HepG2 (cell line): ENCODE measurements around the gene UAP1L1. TPM values are rescaled to one million over a fixed set of nuclear protein-coding genes. Genes with fewer than 3 reads are reported as not detected.

Experiments
- AFF4 ChIP-seq: sonication (generic); formaldehyde crosslinking; IDR thresholded peaks from 2 replicates; pipeline ENCODE4 v1.4.0; 2020; ENCODE audit warnings: missing genetic modification reagents
- LRRFIP1 ChIP-seq: sonication (generic); formaldehyde crosslinking; conservative IDR thresholded peaks from 2 replicates; pipeline ENCODE4 v1.4.0; 2020; ENCODE audit warnings: missing genetic modification reagents
- NFAT5 ChIP-seq: sonication (generic); formaldehyde crosslinking; IDR thresholded peaks from 2 replicates; pipeline ENCODE4 v1.4.0; 2020; ENCODE audit warnings: missing genetic modification reagents
- PAXIP1 ChIP-seq: sonication (generic); formaldehyde crosslinking; conservative IDR thresholded peaks from 2 replicates; pipeline ENCODE4 v1.4.0; 2020; ENCODE audit warnings: mild to moderate bottlenecking, missing genetic modification reagents, moderate library complexity
- SRSF9 ChIP-seq: fragments of 200-400 bp; formaldehyde crosslinking; IDR thresholded peaks from 2 replicates; pipeline ENCODE4 v1.6.1; 2018; ENCODE audit warnings: borderline replicate concordance, mild to moderate bottlenecking, low read depth, low read length; ENCODE audit not compliant: insufficient read depth, poor library complexity, severe bottlenecking
- USF2 ChIP-seq, 2 experiments: sonication (generic) in 1 of 2; formaldehyde crosslinking in 1 of 2; IDR thresholded peaks; 2 replicates each; pipeline versions ENCODE4 v1.5.1 to v1.6.1; 2011 to 2020; ENCODE audit warnings: borderline replicate concordance in 1 of 2, low read depth in 1 of 2, low read length in 1 of 2, mild to moderate bottlenecking in 1 of 2, missing genetic modification reagents in 1 of 2, moderate library complexity in 1 of 2
- ZBTB7A ChIP-seq: sonication (generic); formaldehyde crosslinking; IDR thresholded peaks from 2 replicates; pipeline ENCODE4 v1.8.0; 2022; ENCODE audit warnings: mild to moderate bottlenecking, missing genetic modification reagents
- ZNF530 ChIP-seq: sonication (generic); formaldehyde crosslinking; IDR thresholded peaks from 2 replicates; pipeline ENCODE4 v1.5.0; 2020; ENCODE audit warnings: low read depth, mild to moderate bottlenecking, missing genetic modification reagents
- ZNF563 ChIP-seq: sonication (generic); formaldehyde crosslinking; IDR thresholded peaks from 2 replicates; pipeline ENCODE4 v1.8.0; 2022; ENCODE audit warnings: mild to moderate bottlenecking, moderate library complexity, missing genetic modification reagents
- polyA plus RNA-seq, 8 experiments: library from polyadenylated mRNA; depleted of rRNA in 3 of 8; stranded (reverse) in 7 of 8; unstranded in 1 of 8; fragments of >200 nt; fragmentation: Illumina TruSeq in 4 of 8; extraction: Trizol in 4 of 8; gene quantifications; 2 replicates each; pipeline versions ENCODE4 v1.2.1 to v1.2.3, GENCODE V29; 2011 to 2016; ENCODE audit warnings: low read depth in 4 of 8, missing spikeins in 1 of 8, mixed read lengths in 1 of 8; ENCODE audit not compliant: insufficient read depth in 1 of 8
- total RNA-seq, 5 experiments: library from RNA; depleted of rRNA; stranded (reverse); fragments of >200 nt; fragmentation: Illumina TruSeq; extraction: Trizol; gene quantifications; 2 replicates each; pipeline ENCODE4 v1.2.3, GENCODE V29; 2016; ENCODE audit warnings: low read depth in 1 of 5

The UAP1L1 gene
- total and polyA plus RNA-seq, 2 of the 13 experiments (the other 11 are each of a cell fraction or from before 2014, with no cell fraction given), result 5.4 to 6.4 TPM

- TF ChIP-seq AFF4 (CRISPR knock-in tag) (no peak), ZBTB7A (CRISPR knock-in tag) (no peak), USF2 (IDR thresholded peaks at IDR 0.05; ENCODE audit: low read depth, low read length) (no peak), USF2 (CRISPR knock-in tag; IDR thresholded peaks at IDR 0.05; ENCODE audit: borderline replicate concordance) (no peak), ZNF563 (no peak), PAXIP1 (CRISPR knock-in tag) (no peak), SRSF9 (no peak), ZNF530 (CRISPR knock-in tag) (no peak), LRRFIP1 (CRISPR knock-in tag) (no peak), NFAT5 (CRISPR knock-in tag) (no peak)
These were observed 8.7 kb downstream of the UAP1L1 start (continued) for GRCh38 chr9:137085920-137086530.
